Peyer's patch (tissue), 4 donors: ENCODE measurements around the gene ADGRL4. TPM values are rescaled to one million over a fixed set of nuclear protein-coding genes. Genes with fewer than 3 reads are reported as not detected.

ENCODE experiments used
- DNase-seq, 3 donors: peaks; one replicate each; pipeline ENCODE4 v3.0.0-alpha.2; 2017 to 2019
- H3K27ac ChIP-seq, 4 donors: fragments of 200-600 bp; sonication (generic); one replicate each; pipeline ENCODE4 v1.5.1; 2016 to 2019
- H3K27me3 ChIP-seq, 2 donors: fragments of 200-600 bp; sonication (generic); one replicate each; pipeline ENCODE4 v1.5.1; 2019
- H3K36me3 ChIP-seq, 3 donors: fragments of 200-600 bp; sonication (generic); one replicate each; pipeline ENCODE4 v1.5.1; 2016 to 2019
- H3K4me1 ChIP-seq, 4 donors: fragments of 200-600 bp; sonication (generic); one replicate each; pipeline ENCODE4 v1.5.1; 2016 to 2019
- H3K4me3 ChIP-seq, 4 donors: fragments of 200-600 bp; sonication (generic); 1 replicate in 3 of 4; 2 replicates in 1 of 4; pipeline ENCODE4 v1.5.1; 2016 to 2019; ENCODE audit warnings: mild to moderate bottlenecking in 1 of 4
- H3K9me3 ChIP-seq, 4 donors: fragments of 200-600 bp; sonication (generic); one replicate each; pipeline ENCODE4 v1.5.1; 2016 to 2019; ENCODE audit warnings: mild to moderate bottlenecking in 1 of 4
- POLR2A ChIP-seq, 2 donors: fragments of 450-650 bp; IDR thresholded peaks; one replicate each; pipeline ENCODE4 v1.5.1; 2017; ENCODE audit warnings: antibody characterized with exemption in 2 of 2, mild to moderate bottlenecking in 2 of 2, moderate library complexity in 2 of 2
- total RNA-seq, 4 donors: library from RNA; depleted of rRNA; stranded (reverse); fragments of >200 nt; gene quantifications; one replicate each; pipeline ENCODE4 v1.1.0, GENCODE V29; 2016
- TF ChIP-seq, protein P1 (sequence below), 6 experiments: fragments of 450-650 bp in 4 of 6; fragments of 200-600 bp in 2 of 6; sonication (generic) in 1 of 6; IDR thresholded peaks; one replicate each; pipeline ENCODE4 v1.5.1; 2017 to 2019; ENCODE audit warnings: antibody characterized with exemption in 6 of 6, mild to moderate bottlenecking in 3 of 6, moderate library complexity in 1 of 6

ADGRL4 gene
- 1 to 10 TPM; 3.1 to 6.6 (median 4.1) TPM for total RNA-seq

DNA sequence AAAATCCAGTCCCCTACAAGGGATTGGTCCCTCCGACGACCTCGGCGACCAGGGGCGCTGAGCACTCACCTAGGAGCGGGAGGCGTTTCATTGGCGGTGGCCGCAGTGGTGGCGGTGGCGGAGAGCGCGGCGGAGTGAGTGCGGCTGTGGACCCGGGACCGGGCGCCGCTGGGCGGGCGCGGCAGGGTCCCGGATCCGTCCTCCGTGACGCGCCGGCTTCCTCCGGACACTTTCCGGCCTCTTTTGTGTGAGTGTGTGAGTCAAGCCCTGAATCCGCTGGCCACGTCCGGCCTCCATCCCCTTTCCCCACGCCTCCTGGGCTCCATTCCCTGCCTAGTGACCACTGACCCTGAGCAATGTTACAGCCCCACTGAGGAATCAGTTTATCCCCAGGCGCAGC, at the start of gene ADGRL4:
ADGRL4 (minus strand) TSS at position 167 of the 400 bp plus-strand sequence; CDS start at position 91, 76 bp downstream.
- H3K4me3 ChIP-seq: peak within 1 kb of the TSS in 2 of 4 donors; percentile 16 to 28
- DNase-seq: no peak
- no peaks in the 10 kb centered on the region for H3K36me3 ChIP-seq
- TF ChIP-seq, protein P1, sequence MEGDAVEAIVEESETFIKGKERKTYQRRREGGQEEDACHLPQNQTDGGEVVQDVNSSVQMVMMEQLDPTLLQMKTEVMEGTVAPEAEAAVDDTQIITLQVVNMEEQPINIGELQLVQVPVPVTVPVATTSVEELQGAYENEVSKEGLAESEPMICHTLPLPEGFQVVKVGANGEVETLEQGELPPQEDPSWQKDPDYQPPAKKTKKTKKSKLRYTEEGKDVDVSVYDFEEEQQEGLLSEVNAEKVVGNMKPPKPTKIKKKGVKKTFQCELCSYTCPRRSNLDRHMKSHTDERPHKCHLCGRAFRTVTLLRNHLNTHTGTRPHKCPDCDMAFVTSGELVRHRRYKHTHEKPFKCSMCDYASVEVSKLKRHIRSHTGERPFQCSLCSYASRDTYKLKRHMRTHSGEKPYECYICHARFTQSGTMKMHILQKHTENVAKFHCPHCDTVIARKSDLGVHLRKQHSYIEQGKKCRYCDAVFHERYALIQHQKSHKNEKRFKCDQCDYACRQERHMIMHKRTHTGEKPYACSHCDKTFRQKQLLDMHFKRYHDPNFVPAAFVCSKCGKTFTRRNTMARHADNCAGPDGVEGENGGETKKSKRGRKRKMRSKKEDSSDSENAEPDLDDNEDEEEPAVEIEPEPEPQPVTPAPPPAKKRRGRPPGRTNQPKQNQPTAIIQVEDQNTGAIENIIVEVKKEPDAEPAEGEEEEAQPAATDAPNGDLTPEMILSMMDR (IDR thresholded peaks at IDR 0.05): no peak
- TF ChIP-seq POLR2A (IDR thresholded peaks at IDR 0.05): no peak
- H3K27ac ChIP-seq: peak within 1 kb of the TSS in 2 of 4 donors; percentile 49 to 59
- no peaks in the 10 kb centered on the region for H3K9me3 ChIP-seq
- H3K4me1 ChIP-seq: no peaks in the 10 kb centered on the region
- H3K27me3 ChIP-seq: no peaks in the 10 kb centered on the region

DNA sequence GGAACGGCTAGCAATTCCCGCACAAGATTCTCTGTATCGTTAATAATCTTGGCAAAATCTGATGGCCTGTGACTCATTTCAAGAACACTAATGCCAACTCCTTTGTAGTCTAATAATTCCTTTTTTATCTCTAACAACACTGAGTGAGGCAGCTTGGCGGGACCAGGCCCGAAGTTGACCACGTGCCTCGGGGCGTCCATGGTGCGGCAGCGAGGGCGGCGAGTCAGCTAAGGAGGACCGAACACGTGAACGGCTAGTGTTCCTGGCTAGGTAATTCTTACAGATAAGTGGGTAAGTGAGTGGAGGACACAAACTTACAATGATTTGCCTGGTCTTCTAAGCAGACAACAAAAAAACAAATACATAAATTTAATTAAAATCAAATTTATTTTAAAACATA, 49.3 kb upstream of the ADGRL4 start:
- Histone ChIP-seq H3K9me3 (no peaks in the 10 kb centered on the region), H3K36me3 (no peaks in the 10 kb centered on the region), H3K4me3 (no peak overlapping the region), H3K4me1 (no peaks in the 10 kb centered on the region), H3K27ac (no peak overlapping the region), H3K27me3 (no peaks in the 10 kb centered on the region)
- no peak for DNase-seq
- no peak for TF ChIP-seq POLR2A (IDR thresholded peaks at IDR 0.05)

DNA sequence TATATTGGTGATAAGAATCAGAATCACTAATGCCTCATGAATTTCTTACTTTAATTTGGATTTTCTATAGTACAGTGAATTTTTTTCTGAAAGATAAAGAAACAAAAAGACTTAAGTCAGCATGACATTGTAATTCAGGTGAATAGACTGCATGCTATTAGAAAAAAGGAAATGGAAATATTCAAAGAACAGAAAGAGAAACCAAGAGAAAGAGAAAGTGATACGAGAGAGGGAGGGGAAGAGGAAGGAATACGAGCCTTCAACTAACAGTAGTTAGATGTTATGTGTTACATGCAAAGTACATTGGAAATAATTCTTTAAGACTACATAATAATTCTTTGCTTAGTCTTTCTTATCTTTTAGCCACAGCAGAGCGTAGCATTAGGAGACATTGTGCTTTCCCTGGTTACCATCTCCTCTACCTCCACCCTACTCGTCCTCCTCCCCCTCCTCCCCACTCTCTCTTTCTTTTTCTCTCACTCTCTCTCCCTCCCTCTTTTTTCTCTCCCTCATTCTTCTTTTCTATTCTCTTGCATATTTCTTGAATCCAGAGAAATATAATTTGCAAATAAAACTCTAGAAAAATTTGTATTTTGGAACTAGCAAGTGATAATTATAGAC, 46.4 kb upstream of the ADGRL4 start:
- Histone ChIP-seq H3K36me3 (no peaks in the 10 kb centered on the region), H3K9me3 (no peaks in the 10 kb centered on the region), H3K4me3 (peak overlapping the region in 1 of 4 donors; percentile 1), H3K4me1 (no peaks in the 10 kb centered on the region), H3K27me3 (no peaks in the 10 kb centered on the region), H3K27ac (no peak overlapping the region)
- no peak for DNase-seq
- TF ChIP-seq, protein P1 (IDR thresholded peaks at IDR 0.05): no peak
- no peak for TF ChIP-seq POLR2A (IDR thresholded peaks at IDR 0.05)

DNA sequence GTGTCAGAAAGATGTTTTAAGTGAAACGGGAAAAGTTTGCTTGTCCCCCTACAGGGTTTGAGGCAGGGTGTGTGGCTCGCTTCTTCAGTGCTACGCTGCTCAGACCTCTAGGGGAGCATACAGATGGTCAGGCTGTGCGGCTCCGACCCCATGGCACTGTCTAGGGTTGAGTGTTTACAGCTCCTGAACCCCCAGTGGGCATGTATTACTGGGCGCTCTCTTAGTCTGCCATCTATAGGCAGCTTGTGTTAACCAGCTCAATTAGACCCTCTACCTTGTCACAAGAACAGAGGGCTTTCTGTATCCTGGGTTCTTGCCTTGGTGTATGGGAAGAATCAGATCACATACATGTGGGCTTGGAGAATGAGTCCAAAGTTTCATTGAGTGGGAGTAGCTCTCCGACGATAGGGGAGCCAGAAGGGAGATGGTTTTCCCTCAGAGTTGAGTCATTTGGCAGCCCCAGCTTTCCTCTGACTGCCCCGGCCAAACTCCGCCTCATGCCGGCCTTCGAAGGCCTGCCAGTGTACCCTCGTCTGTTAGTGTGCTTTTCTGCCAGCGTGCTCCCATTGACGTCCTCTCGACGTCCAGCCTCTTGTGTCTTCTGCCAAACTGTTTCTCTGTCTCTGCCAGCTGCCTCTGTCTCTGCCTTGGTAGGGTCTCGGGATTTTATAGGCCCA, 38.6 kb upstream of the ADGRL4 start:
- DNase-seq: no peak
- H3K27me3 ChIP-seq: no peaks in the 10 kb centered on the region
- H3K4me1 ChIP-seq: no peaks in the 10 kb centered on the region
- no peak for TF ChIP-seq POLR2A (IDR thresholded peaks at IDR 0.05)
- TF ChIP-seq, protein P1 (IDR thresholded peaks at IDR 0.05): no peak
- no peak overlapping the region for H3K27ac ChIP-seq
- no peaks in the 10 kb centered on the region for H3K9me3 ChIP-seq
- no peak overlapping the region for H3K4me3 ChIP-seq
- no peaks in the 10 kb centered on the region for H3K36me3 ChIP-seq

DNA sequence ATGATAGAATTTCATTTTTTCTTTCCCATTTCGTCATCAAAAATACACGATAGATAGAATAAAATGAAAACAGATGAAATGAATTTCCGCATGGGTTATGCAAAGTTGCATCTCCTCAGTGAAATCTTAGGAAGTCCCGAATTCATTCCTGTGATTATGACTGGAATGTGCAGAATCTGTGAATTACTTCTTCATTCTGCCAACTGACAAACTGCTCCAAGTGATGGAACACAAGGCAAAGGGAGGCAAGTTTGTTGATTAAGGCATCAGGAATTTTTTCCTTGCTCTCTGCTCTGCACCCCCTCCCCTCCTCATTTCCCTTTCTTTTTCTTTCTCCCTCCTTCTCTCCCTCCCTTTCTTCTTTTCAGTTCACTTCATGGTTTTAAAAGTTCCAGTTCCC, 37.0 kb upstream of the ADGRL4 start:
- Histone ChIP-seq H3K27ac (no peak overlapping the region), H3K36me3 (no peaks in the 10 kb centered on the region), H3K9me3 (no peaks in the 10 kb centered on the region), H3K27me3 (no peaks in the 10 kb centered on the region), H3K4me3 (no peak overlapping the region), H3K4me1 (no peaks in the 10 kb centered on the region)
- TF ChIP-seq, protein P1 (IDR thresholded peaks at IDR 0.05): no peak
- TF ChIP-seq POLR2A (IDR thresholded peaks at IDR 0.05): no peak
- no peak for DNase-seq

GRCh38 chr1:79042539-79042938, 36.0 kb upstream of the ADGRL4 start:
- Histone ChIP-seq H3K27ac (no peak overlapping the region), H3K36me3 (no peaks in the 10 kb centered on the region), H3K9me3 (no peaks in the 10 kb centered on the region), H3K27me3 (no peaks in the 10 kb centered on the region), H3K4me3 (no peak overlapping the region), H3K4me1 (no peaks in the 10 kb centered on the region)
- DNase-seq: no peak
- no peak for TF ChIP-seq POLR2A (IDR thresholded peaks at IDR 0.05)
- TF ChIP-seq, protein P1 (IDR thresholded peaks at IDR 0.05): no peak
